GM19395 (cell line): Measurements from ENCODE around the gene PCED1B.
"Not testable (repeated sequence)": the region's sequence is repeated elsewhere in the genome, so short reads cannot be mapped to it uniquely, and the experiment has no call there.

Experiments used
- ATAC-seq: cut with Tn5 transposase; IDR thresholded peaks from one replicate; pipeline ENCODE4 v1.9.1; 2021; ENCODE audit warnings: mild to moderate bottlenecking, moderate library complexity; ENCODE audit not compliant: unreplicated experiment

The PCED1B gene, protein sequence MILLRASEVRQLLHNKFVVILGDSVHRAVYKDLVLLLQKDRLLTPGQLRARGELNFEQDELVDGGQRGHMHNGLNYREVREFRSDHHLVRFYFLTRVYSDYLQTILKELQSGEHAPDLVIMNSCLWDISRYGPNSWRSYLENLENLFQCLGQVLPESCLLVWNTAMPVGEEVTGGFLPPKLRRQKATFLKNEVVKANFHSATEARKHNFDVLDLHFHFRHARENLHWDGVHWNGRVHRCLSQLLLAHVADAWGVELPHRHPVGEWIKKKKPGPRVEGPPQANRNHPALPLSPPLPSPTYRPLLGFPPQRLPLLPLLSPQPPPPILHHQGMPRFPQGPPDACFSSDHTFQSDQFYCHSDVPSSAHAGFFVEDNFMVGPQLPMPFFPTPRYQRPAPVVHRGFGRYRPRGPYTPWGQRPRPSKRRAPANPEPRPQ

GRCh38 chr12:47079468-47079980, at the start of gene PCED1B, which contains the start of gene AMIGO2:
TSS of gene PCED1B (plus strand) at chr12:47079621. CDS start at chr12:47235064, 155,443 bp downstream.
TSS of gene AMIGO2 (minus strand) at chr12:47079959. CDS start at chr12:47079002, 957 bp downstream.
- ATAC-seq: peak; percentile 74

DNA sequence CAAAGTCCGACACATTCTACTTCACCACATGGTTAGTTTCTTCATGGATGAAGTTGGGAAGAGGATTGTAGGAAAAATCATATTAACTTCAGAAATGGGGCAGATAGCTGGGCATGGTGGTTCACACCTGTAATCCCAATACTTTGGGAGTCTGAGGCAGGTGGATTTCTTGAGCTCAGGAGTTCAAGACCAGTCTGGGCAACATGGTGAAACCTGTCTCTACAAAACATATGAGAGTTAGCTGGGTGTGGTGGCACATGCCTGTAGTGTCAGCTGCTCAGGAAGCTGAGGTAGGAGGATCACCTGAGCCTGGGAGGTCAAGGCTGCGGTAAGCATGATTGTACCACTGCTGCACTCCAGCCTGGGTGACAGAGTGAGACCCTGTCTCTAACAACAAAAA, 49.5 kb upstream of the PCED1B start:
- no peak for ATAC-seq

GRCh38 chr12:47032644-47033043, 46.8 kb upstream of the PCED1B start:
- no peak for ATAC-seq

DNA sequence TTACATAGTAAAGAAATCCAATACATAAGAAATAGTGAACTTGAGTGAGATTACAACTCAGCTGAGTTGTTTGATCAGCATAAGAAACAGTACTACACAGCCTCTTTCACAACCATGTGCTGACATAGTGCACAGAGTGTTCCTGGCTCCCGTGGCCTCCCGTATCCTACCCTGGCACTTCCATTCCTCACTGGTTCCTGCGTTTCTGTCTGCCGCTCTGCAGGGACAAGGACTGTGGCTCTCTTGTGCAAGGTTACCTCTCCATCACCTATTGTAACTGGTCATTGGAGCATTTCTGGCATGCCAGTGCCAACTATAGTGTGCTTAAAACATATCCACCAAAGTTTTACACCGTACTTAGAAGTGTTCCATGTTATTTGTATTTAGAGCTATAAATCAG, 46.3 kb upstream of the PCED1B start:
- ATAC-seq: no peak

DNA sequence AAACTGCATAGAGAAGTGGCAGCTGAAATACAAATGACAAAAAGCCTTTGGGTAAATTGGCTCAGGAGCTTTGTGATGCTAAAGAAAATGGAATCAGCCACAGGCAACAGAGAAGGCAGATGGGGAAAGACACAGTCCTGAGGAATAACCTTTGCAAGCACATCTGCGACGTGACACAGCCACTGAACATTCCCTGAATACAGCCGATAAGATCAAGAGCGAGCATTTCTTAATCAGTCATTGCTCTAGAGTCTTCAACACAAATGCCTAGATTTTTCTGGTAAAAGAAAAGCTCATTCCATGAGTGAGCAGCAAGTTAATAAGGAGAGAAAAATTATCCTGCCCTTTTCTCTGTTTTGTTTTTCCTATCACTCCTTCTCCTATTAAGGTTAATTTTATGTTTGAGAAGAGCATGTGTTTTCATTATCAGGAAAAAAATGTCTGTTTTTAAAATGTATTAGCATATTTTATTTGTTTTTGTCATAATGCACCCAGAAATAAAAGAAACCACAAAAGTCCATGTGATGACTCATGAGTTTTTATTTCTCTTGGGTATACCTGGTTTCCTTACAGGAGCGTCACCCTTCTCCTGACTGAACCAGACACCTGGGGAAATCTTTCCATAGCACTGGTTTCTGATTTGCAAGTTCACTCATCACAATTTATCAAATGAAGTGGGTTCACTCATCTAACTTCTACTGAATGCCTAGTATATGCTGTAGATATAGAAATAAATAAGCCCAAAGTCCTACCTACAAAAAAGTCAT, 45.4 kb upstream of the PCED1B start:
- no peak for ATAC-seq

- no peak for ATAC-seq
Measured at GRCh38 chr12:47034661-47035060, 44.8 kb upstream of the PCED1B start.

DNA sequence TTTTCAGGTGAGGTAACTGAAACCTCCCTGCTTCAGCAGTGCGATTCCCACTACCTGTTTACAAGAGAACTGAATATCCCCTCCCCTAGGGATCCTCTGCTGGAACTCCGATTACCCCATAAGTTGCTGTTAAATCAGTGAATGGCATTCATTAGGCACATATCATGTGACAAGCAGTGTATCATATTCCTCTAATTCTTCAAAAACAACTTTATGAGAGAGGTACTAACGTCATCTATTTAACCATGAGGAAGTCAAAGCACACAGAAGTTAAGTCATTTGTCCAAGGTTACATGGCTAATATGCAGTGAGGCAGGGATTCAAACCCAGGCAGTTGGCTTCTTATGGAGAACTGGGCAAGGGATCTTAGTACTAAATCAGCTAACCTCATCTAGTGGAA, 43.9 kb upstream of the PCED1B start:
- no peak for ATAC-seq

DNA sequence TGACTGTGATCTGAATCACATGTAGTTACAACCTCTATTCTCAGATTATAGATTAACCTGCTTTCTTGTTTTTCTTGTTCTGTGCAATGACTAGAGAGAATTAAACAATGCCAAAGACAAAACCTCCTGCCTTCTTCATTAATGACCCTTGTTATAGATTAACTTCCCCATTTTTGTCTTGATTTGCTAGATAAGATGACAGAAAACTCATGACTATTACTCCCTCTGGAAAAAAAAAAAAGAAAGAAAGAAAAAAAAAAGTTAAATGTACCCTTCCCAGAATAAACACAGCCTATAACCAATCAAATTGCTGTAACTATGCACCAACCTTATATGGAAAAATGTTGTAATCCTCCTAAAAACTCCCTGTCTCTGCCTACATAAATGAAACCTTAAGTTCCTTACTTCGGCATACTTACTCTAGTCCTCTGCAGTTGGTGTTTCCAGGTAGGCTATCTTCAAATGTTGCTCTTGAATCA, 41.1 kb upstream of the PCED1B start:
- no peak for ATAC-seq

DNA sequence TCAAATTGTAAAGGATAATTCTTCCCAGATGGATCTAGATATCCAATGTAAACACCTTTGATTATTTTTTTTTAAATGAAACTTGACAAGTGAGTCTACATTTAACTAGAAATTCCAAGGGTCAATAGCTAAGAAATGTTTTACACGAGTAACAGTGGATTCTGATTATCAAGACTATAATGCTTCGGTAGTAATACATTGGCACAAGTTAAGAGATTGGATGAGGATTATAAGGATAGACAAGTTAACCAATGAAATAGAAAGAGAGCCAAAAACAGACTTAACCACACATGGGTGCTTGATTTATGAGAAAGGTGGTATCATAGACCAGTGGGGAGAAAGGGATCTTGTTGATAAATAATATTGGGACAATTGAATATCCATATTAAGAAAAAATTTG, 40.3 kb upstream of the PCED1B start:
- no peak for ATAC-seq

DNA sequence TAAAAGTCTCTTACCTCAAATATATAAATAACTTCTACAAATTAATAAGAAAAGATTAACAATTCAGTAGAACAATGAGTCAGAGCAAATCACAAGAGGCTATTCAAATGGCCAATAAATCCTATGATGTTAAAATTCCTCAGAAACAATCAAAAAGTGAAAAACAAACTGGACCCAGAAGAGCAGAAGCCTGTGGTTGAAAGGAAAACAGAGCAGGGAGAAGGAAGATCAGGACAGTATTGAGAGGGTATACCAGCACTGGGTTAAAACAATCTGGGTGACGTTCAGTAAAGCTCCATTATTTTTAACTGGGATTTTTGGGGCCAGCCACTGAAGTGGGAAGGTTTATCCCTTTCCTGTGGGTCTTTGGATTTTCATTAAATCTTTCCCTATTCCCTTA, 39.7 kb upstream of the PCED1B start:
- no peak for ATAC-seq

GRCh38 chr12:47041327-47041726, 38.1 kb upstream of the PCED1B start:
- no peak for ATAC-seq

DNA sequence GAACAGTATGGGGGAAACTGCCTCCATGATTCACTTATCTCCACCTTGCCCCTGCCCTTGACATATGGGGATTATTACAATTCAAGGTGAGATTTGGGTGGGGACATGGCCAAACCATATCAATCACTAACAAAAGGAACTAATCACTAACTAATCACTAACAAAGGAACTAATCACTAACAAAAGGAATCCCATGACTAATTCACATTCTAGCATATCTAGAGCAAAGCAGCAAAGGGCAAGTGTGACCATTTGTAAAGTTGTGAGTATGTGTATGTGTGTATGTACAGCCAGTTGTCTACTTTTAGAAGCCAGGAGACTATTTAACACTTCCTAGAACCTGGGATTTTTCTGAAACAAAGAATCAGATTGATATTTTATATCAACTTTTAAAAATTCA, 30.9 kb upstream of the PCED1B start:
- ATAC-seq: no peak

GRCh38 chr12:47051291-47051690, 28.1 kb upstream of the PCED1B start:
- ATAC-seq: not testable (repeated sequence)

- no peak for ATAC-seq
Measured at GRCh38 chr12:47052274-47052673, 27.1 kb upstream of the PCED1B start.

DNA sequence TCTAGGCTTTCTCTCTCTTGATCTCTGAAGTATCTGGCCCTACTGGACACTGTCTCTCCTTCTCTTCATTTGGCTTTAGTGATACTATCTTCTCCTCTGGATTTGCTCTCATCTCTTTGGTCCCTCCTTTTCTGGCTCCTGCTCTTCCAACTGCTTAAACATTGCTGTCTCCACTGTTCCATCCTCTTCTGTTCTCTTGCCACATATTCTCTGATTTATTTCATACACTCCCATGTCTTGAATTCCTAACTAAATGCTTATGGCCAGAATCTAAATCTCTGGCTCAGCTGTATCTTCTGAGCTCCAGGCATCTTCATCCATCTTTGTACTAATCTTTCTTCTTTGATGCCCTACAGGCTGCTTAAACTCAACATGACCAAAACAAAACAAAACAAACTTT, 25.5 kb upstream of the PCED1B start:
- no peak for ATAC-seq

- no peak for ATAC-seq
Measured at GRCh38 chr12:47054659-47055058, 24.8 kb upstream of the PCED1B start.

DNA sequence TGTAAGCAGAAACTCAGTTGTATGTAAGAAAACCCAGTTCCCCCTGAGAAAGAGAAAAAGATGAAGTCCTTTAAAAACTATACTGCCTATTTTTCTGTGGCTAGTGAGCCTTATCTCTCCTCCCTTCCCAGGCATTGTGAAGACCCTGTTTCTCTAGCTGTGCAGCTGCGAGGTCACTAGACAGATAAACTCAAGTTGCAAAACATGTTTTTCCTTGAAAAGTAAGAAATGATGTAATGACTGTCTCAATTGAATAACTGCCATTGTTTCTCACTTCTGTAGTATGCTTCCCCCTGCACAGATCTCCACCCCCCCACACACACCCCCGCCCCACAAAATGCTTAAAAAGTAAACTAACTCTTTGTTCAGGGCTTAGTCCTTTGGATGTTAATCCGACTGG, 23.6 kb upstream of the PCED1B start:
- ATAC-seq: not testable (repeated sequence)

DNA sequence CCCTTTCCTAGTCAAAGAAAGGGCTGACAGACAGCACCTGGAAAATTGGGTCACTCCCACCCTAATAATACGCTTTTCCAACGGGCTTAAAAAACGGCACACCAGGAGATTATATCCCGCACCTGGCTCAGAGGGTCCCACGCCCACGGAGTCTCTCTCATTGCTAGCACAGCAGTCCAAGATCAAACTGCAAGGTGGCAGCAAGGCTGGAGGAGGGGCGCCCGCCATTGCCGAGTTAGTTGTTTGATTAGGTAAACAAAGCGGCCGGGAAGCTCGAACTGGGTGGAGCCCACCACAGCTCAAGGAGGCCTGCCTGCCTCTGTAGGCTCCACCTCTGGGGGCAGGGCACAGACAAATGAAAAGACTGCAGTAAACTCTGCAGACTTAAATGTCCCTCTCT, 22.5 kb upstream of the PCED1B start:
- not testable (repeated sequence) for ATAC-seq

DNA sequence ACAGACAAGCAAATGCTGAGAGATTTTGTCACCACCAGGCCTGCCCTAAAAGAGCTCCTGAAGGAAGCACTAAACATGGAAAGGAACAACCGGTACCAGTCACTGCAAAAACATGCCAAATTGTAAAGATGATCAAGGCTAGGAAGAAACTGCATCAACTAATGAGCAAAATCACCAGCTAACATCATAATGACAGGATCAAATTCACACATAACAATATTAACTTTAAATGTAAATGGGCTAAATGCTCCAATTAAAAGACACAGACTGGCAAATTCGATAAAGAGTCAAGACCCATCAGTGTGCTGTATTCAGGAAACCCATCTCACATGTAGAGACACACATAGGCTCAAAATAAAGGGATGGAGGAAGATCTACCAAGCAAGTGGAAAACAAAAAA, 20.8 kb upstream of the PCED1B start:
- ATAC-seq: not testable (repeated sequence)

- no peak for ATAC-seq
Measured at GRCh38 chr12:47065546-47065945, 13.9 kb upstream of the PCED1B start.

DNA sequence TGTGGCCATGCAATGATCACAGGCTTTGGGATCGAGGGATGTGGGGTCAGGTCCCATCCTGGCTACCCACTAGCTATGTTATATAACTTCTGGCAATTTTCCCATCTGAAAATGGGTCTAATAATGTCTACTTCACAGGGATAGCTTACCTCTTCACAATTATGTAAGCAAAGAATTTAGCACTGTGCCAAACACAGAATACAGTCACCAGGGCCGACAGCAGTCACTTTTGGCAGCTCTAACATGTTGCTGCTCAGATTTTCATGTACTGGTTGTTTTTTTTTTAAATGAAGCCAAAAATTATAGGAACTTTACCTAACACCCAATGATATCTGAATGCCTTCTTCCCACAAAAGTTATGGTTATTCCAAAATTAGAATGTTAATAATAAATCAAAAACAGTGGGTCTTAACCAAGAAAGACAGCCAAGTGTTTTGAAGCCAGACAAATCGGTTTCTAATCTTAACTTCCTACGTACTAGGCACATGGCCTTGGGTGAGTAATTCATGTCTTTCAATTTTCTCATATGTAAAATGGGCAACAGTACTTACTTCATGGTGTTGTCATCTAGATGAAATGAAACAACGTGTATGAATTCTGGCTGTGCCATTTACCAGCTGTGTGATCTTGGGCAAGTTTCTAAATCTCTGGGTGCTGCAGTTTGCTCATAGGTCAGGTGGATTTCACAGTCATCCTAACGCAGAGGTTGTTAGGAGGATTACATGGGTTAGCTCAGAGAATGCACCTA, 13.0 kb upstream of the PCED1B start:
- no peak for ATAC-seq
